ENCODE results near the gene INPP4A.

Gene INPP4A

DNA sequence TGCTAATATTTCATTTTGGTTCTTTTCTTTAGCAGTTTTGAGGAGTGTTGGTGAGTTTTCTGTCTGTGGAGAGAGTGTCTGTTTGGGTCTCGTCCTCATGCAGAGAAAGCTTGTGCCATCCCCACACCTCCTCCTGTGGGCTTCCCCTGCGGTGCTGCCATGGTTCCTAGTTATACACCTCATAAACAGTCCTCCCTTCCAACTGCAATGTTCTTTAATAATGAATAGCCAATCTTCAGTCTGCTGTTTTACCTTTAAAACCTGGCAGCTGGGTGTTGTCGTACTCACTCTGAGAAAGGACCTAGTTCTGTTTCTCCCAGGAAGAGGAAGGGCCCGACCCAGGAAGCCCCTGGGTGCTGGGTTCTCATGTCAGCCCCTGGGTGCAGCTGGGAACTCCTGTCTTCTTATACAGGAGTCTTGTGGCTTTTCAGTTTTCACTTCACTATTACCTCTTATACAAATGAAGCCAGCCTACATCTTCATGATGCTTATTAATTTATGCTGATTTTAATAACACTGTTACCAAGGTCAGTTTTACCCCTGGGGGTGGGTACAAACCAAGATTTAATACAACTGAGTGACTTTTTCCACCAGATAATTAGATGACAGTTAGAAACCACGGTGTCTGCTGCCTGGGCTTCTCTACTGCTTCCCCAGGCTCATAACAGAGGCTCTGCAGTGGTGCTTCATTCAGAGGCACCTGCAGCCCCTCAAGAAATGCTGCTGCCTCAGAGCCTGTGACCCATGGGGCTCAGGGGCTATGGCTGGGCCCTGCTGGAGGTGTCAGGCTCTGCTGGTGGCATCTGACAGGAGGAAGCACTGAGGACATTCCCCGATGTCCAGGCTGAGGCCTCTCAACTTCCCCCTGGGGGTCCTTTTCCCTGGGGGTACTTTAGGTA lies 104.5 kb downstream of the INPP4A start:
- no peak for DNase-seq (ENCODE audit: low read depth)
- TF ChIP-seq, protein P1, sequence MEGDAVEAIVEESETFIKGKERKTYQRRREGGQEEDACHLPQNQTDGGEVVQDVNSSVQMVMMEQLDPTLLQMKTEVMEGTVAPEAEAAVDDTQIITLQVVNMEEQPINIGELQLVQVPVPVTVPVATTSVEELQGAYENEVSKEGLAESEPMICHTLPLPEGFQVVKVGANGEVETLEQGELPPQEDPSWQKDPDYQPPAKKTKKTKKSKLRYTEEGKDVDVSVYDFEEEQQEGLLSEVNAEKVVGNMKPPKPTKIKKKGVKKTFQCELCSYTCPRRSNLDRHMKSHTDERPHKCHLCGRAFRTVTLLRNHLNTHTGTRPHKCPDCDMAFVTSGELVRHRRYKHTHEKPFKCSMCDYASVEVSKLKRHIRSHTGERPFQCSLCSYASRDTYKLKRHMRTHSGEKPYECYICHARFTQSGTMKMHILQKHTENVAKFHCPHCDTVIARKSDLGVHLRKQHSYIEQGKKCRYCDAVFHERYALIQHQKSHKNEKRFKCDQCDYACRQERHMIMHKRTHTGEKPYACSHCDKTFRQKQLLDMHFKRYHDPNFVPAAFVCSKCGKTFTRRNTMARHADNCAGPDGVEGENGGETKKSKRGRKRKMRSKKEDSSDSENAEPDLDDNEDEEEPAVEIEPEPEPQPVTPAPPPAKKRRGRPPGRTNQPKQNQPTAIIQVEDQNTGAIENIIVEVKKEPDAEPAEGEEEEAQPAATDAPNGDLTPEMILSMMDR (IDR thresholded peaks at IDR 0.05; ENCODE audit: control insufficient read depth, insufficient read depth, low read depth, low read length, missing control alignments) = no peak
- no peak overlapping the region for H3K4me3 ChIP-seq (ENCODE audit: control insufficient read depth, low read depth, low read length)

DNA sequence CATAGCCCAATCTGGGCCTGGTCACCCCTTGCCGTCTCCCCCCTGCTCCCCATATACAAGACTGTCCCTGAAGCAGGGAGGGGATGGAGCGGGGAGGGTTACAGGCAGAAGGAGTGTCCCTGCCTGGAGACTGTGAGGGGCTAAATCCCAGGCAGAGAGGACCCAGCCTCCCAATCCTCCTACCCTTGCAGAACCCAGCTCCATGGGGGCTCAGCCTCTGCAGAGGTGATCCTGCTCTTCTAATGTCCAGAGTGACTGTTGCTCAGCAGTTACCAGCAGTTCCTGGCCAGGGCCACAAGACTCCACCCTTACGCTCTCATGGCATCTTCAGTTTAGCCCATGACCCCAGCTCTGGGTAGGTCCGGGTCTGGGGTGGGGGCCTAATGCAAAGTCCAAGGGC lies 105.5 kb downstream of the INPP4A start:
- TF ChIP-seq, protein P1 (IDR thresholded peaks at IDR 0.05; ENCODE audit: control insufficient read depth, insufficient read depth, low read depth, low read length, missing control alignments) = no peak
- H3K4me3 ChIP-seq (ENCODE audit: control insufficient read depth, low read depth, low read length) = no peak overlapping the region
- DNase-seq (ENCODE audit: low read depth) = no peak

DNA sequence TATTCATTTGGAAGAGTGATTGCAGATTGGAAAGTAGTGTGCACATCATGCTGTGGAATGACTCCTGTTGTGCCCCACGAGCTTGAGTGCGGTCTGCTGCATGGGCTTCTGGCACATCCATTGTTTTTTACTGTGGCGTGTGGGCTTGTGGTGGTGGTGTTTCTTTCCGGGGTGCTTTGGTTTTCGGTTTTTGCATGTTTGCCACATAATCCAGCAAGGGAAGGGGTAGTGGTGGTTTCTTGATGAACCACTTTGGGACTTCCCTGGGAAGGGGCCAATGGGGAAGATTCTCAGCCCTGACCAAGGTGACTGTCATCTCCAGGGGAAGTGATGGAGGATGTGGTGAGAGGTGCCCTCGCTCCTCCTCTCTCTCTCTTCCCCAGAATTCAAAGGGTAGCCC lies 106.7 kb downstream of the INPP4A start:
- H3K4me3 ChIP-seq (ENCODE audit: control insufficient read depth, low read depth, low read length) = no peak overlapping the region
- no peak for DNase-seq (ENCODE audit: low read depth)
- TF ChIP-seq, protein P1 (IDR thresholded peaks at IDR 0.05; ENCODE audit: control insufficient read depth, insufficient read depth, low read depth, low read length, missing control alignments) = no peak

DNA sequence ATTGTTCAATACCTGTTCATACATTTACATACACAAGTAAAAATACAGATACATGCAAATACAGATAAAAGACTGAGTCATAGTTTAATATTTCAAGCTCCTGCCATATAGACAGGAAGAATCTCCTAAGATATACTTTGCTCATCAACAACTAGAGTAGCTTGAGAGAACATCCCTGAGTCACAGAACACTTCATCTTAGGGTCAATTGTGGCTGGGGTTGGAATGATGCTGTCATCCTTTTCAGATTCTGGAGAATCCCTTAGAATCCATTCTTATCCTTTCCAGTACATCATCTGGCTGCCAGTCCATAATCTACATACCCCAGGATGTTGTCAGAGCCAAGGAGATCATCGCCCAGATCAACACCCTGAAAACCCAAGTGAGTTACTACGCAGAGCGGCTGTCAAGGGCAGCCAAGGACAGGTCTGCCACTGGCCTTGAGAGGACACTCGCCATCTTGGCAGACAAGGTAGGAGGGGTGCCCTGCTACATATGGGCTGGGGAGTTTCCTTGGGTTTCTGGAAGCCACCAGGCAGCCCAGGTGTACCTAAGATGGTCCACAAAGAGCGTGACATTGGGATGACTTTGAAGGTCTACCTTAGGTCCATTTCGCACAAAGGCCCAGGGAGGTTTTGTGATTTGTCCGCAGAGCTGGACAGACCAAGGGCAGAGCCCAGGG lies 108.0 kb downstream of the INPP4A start:
- TF ChIP-seq, protein P1 (IDR thresholded peaks at IDR 0.05; ENCODE audit: control insufficient read depth, insufficient read depth, low read depth, low read length, missing control alignments) = no peak
- no peak for DNase-seq (ENCODE audit: low read depth)
- no peak overlapping the region for H3K4me3 ChIP-seq (ENCODE audit: control insufficient read depth, low read depth, low read length)

DNA sequence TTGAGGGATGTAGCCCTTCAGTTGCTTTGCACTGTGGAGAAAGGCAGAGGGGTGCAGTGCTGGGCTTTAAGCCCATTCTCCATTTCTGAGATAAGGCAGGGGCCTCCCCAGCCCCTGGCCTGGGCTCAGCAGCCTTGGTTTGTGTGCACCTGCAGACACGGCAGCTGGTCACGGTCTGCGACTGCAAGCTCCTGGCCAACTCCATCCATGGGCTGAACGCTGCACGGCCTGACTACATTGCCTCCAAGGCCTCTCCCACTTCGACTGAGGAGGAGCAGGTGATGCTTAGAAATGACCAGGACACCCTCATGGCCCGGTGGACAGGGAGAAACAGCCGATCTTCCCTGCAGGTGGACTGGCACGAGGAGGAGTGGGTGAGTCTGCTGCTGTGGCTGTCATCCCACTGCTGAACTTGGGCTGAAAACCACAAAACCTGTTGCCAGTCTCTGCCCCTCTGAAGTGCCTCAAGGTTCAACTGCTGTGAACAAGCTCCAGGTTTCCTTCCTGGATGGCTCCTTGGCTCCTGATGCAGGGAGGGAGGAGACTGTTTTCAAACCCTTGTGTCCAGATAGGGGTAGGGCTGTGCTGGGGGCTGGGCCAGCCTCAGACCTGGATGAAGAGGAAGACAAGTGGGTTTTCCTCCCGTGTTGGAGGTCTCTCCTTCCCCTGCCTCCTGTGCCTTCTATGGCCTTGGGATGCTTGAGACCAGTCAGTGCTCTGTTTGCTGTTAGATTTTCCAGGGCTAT lies 109.6 kb downstream of the INPP4A start:
- DNase-seq (ENCODE audit: low read depth) = no peak
- H3K4me3 ChIP-seq (ENCODE audit: control insufficient read depth, low read depth, low read length) = no peak overlapping the region
- TF ChIP-seq, protein P1 (IDR thresholded peaks at IDR 0.05; ENCODE audit: control insufficient read depth, insufficient read depth, low read depth, low read length, missing control alignments) = no peak

DNA sequence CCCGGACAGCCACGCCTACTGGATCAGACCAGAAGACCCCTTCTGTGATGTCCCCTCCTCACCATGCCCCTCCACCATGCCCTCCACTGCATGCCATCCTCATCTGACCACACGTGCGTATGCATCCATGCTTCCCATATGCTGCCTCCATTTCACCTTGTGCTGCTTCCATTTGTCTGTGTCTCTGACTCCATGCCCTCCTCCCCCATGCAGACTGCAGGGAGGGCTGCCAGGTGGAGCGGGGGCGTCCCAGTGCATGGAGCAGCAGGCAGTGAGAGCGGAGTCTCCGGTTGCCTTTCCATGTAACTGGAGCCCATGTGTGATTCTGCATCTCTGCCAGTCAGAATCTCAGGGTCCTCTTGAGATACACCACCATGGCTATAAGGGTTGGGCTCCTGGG lies 111.0 kb downstream of the INPP4A start:
- no peak overlapping the region for H3K4me3 ChIP-seq (ENCODE audit: control insufficient read depth, low read depth, low read length)
- TF ChIP-seq, protein P1 (IDR thresholded peaks at IDR 0.05; ENCODE audit: control insufficient read depth, insufficient read depth, low read depth, low read length, missing control alignments) = no peak
- DNase-seq (ENCODE audit: low read depth) = no peak

All from AG09309 (cell line).